ACC112 (cell line): ENCODE measurements around the gene OR10D3.
"Not testable (repeated sequence)": the region's sequence is repeated elsewhere in the genome, so short reads cannot be mapped to it uniquely, and the experiment has no call there.

ENCODE experiments used
- H2AFZ ChIP-seq: fragments of 200-600 bp; sonication (generic); one replicate; pipeline ENCODE4 v1.6.0; 2017; ENCODE audit warnings: antibody characterized with exemption, low read length; ENCODE audit not compliant: unreplicated experiment
- H3K27ac ChIP-seq: fragments of 200-600 bp; sonication (generic); 2 replicates; pipeline ENCODE4 v1.5.1; 2014; ENCODE audit warnings: low read depth, mild to moderate bottlenecking, antibody characterized with exemption, low read length, moderate library complexity
- H3K27me3 ChIP-seq: fragments of 200-600 bp; sonication (generic); 2 replicates; pipeline ENCODE4 v1.6.1; 2014; ENCODE audit warnings: mild to moderate bottlenecking, antibody characterized with exemption, low read length, moderate library complexity, mixed read lengths; ENCODE audit not compliant: insufficient read depth
- H3K36me3 ChIP-seq: fragments of 200-600 bp; sonication (generic); 2 replicates; pipeline ENCODE4 v1.6.1; 2016; ENCODE audit warnings: mild to moderate bottlenecking, antibody characterized with exemption, low read length, moderate library complexity, mixed read lengths; ENCODE audit not compliant: insufficient read depth
- H3K4me1 ChIP-seq: fragments of 200-600 bp; sonication (generic); one replicate; pipeline ENCODE4 v1.6.1; 2016; ENCODE audit warnings: low read length, mixed read lengths; ENCODE audit not compliant: insufficient read depth, unreplicated experiment, control insufficient read depth
- H3K4me3 ChIP-seq: fragments of 200-600 bp; sonication (generic); 2 replicates; pipeline ENCODE4 v1.5.1; 2014; ENCODE audit warnings: mild to moderate bottlenecking, low read depth, low read length
- H3K79me2 ChIP-seq: fragments of 200-600 bp; sonication (generic); one replicate; pipeline ENCODE4 v1.6.0; 2016; ENCODE audit warnings: low read length; ENCODE audit not compliant: control insufficient read depth, unreplicated experiment, insufficient read depth

The OR10D3 gene

GRCh38 chr11:124183068-124183467 is at the start of gene OR10D3:
Gene OR10D3 (plus strand): TSS chr11:124183345. CDS start chr11:124185270, 1,925 bp downstream.
- H3K79me2 ChIP-seq, result no peaks in the 10 kb centered on the region
- H3K27ac ChIP-seq, result no peak within 1 kb of the TSS
- no peak within 1 kb of the TSS for H3K4me3 ChIP-seq
- peaks cover 14% of the 10 kb centered on the region for H3K4me1 ChIP-seq
- H2AFZ ChIP-seq, result no peak within 1 kb of the TSS
- H3K27me3 ChIP-seq, result peaks cover 18% of the 10 kb centered on the region
- no peaks in the 10 kb centered on the region for H3K36me3 ChIP-seq

- H3K4me3 ChIP-seq, result no peak overlapping the region
- no peak overlapping the region for H2AFZ ChIP-seq
- H3K36me3 ChIP-seq, result no peaks in the 10 kb centered on the region
- no peaks in the 10 kb centered on the region for H3K79me2 ChIP-seq
- H3K4me1 ChIP-seq, result no peaks in the 10 kb centered on the region
- H3K27ac ChIP-seq, result no peak overlapping the region
- no peaks in the 10 kb centered on the region for H3K27me3 ChIP-seq
These were observed 40.1 kb upstream of the OR10D3 start for GRCh38 chr11:124143034-124143433.

- no peaks in the 10 kb centered on the region for H3K4me1 ChIP-seq
- H3K36me3 ChIP-seq, result no peaks in the 10 kb centered on the region
- no peak overlapping the region for H3K27ac ChIP-seq
- no peak overlapping the region for H2AFZ ChIP-seq
- no peak overlapping the region for H3K4me3 ChIP-seq
- no peaks in the 10 kb centered on the region for H3K79me2 ChIP-seq
- no peaks in the 10 kb centered on the region for H3K27me3 ChIP-seq
These were observed 35.2 kb upstream of the OR10D3 start for GRCh38 chr11:124147951-124148350.

- no peaks in the 10 kb centered on the region for H3K27me3 ChIP-seq
- H3K4me1 ChIP-seq, result no peaks in the 10 kb centered on the region
- no peaks in the 10 kb centered on the region for H3K79me2 ChIP-seq
- no peaks in the 10 kb centered on the region for H3K36me3 ChIP-seq
- H2AFZ ChIP-seq, result no peak overlapping the region
- H3K27ac ChIP-seq, result no peak overlapping the region
- H3K4me3 ChIP-seq, result no peak overlapping the region
These were observed 32.5 kb upstream of the OR10D3 start for GRCh38 chr11:124150684-124151083.

- Histone ChIP-seq H2AFZ (no peak overlapping the region), H3K4me3 (no peak overlapping the region)
These were observed 30.3 kb upstream of the OR10D3 start for GRCh38 chr11:124152770-124153407.

GRCh38 chr11:124153821-124154220 is 29.3 kb upstream of the OR10D3 start:
- no peaks in the 10 kb centered on the region for H3K79me2 ChIP-seq
- H3K27ac ChIP-seq, result no peak overlapping the region
- H3K36me3 ChIP-seq, result no peaks in the 10 kb centered on the region
- H3K27me3 ChIP-seq, result peaks cover 6% of the 10 kb centered on the region; the same call in 1 of the 2 replicates
- H2AFZ ChIP-seq, result no peak overlapping the region
- no peak overlapping the region for H3K4me3 ChIP-seq
- H3K4me1 ChIP-seq, result no peaks in the 10 kb centered on the region

More at GRCh38 chr11:124152770-124153407, 30.3 kb upstream of the OR10D3 start:
- Histone ChIP-seq H3K4me1 (no peaks in the 10 kb centered on the region), H3K27ac (no peak overlapping the region), H3K36me3 (no peaks in the 10 kb centered on the region), H3K27me3 (peaks cover 3% of the 10 kb centered on the region; the same call in 1 of the 2 replicates), H3K79me2 (no peaks in the 10 kb centered on the region)

GRCh38 chr11:124159481-124159880 is 23.7 kb upstream of the OR10D3 start:
- Histone ChIP-seq H3K27ac (no peak overlapping the region), H3K4me3 (no peak overlapping the region), H3K4me1 (no peaks in the 10 kb centered on the region), H3K79me2 (no peaks in the 10 kb centered on the region), H3K36me3 (no peaks in the 10 kb centered on the region), H3K27me3 (peaks cover 6% of the 10 kb centered on the region; the same call in 1 of the 2 replicates), H2AFZ (no peak overlapping the region)

GRCh38 chr11:124160986-124161385 is 22.2 kb upstream of the OR10D3 start:
- Histone ChIP-seq H3K36me3 (no peaks in the 10 kb centered on the region), H3K27me3 (peaks cover 6% of the 10 kb centered on the region; the same call in 1 of the 2 replicates), H3K27ac (no peak overlapping the region), H2AFZ (no peak overlapping the region), H3K4me1 (no peaks in the 10 kb centered on the region), H3K79me2 (no peaks in the 10 kb centered on the region), H3K4me3 (no peak overlapping the region)

- H3K79me2 ChIP-seq, result no peaks in the 10 kb centered on the region
- no peaks in the 10 kb centered on the region for H3K36me3 ChIP-seq
- no peak overlapping the region for H3K27ac ChIP-seq
- no peak overlapping the region for H2AFZ ChIP-seq
- no peak overlapping the region for H3K4me3 ChIP-seq
- H3K27me3 ChIP-seq, result no peaks in the 10 kb centered on the region
- H3K4me1 ChIP-seq, result no peaks in the 10 kb centered on the region
These were observed 15.3 kb upstream of the OR10D3 start for GRCh38 chr11:124167826-124168231.

- no peaks in the 10 kb centered on the region for H3K4me1 ChIP-seq
- no peak overlapping the region for H2AFZ ChIP-seq
- H3K27me3 ChIP-seq, result no peaks in the 10 kb centered on the region
- H3K27ac ChIP-seq, result no peak overlapping the region
- no peak overlapping the region for H3K4me3 ChIP-seq
- no peaks in the 10 kb centered on the region for H3K36me3 ChIP-seq
- no peaks in the 10 kb centered on the region for H3K79me2 ChIP-seq
These were observed 14.3 kb upstream of the OR10D3 start for GRCh38 chr11:124168796-124169195.

- not testable (repeated sequence) for H3K27ac ChIP-seq, H2AFZ ChIP-seq, H3K4me3 ChIP-seq, H3K79me2 ChIP-seq, H3K27me3 ChIP-seq, H3K4me1 ChIP-seq, H3K36me3 ChIP-seq
These were observed 12.8 kb upstream of the OR10D3 start for GRCh38 chr11:124170315-124170714.
